ENCODE results near the gene KCNC3.

KCNC3 gene

GRCh38 chr19:50329146-50329925 lies at the start of gene KCNC3:
Gene KCNC3 (minus strand): TSS chr19:50329377. CDS start chr19:50329082, 295 bp downstream.
- no peak for DNase-seq

GRCh38 chr19:50378863-50379236 lies 49.7 kb upstream of the KCNC3 start:
- no peak for DNase-seq

GRCh38 chr19:50378169-50378862 lies 49.1 kb upstream of the KCNC3 start:
- no peak for DNase-seq

- DNase-seq: no peak
These were observed 48.3 kb upstream of the KCNC3 start for GRCh38 chr19:50377517-50377916.

- DNase-seq: no peak
These were observed 47.9 kb upstream of the KCNC3 start for GRCh38 chr19:50377051-50377461.

GRCh38 chr19:50376166-50377050 lies 47.2 kb upstream of the KCNC3 start, which contains the start of gene NR1H2:
Gene NR1H2 (plus strand): TSS chr19:50376457. CDS start chr19:50377606, 1,149 bp downstream.
- DNase-seq: peak; percentile 90 to 93

- DNase-seq: peak; percentile 1 to 36
These were observed 42.8 kb upstream of the KCNC3 start for GRCh38 chr19:50371914-50372475.

GRCh38 chr19:50368649-50369570 lies 39.7 kb upstream of the KCNC3 start:
- DNase-seq: peak; percentile 80 to 90

GRCh38 chr19:50365434-50366306 lies 36.5 kb upstream of the KCNC3 start, which contains the start of gene NAPSA:
Gene NAPSA (minus strand): TSS chr19:50365639. CDS start chr19:50365621, 18 bp downstream.
- no peak for DNase-seq

- DNase-seq: no peak
These were observed 33.7 kb upstream of the KCNC3 start for GRCh38 chr19:50362656-50363424.

GRCh38 chr19:50362030-50362412 lies 32.8 kb upstream of the KCNC3 start:
- DNase-seq: no peak

- DNase-seq: no peak
These were observed 32.3 kb upstream of the KCNC3 start for GRCh38 chr19:50361290-50362029.

GRCh38 chr19:50359328-50359818 lies 30.2 kb upstream of the KCNC3 start:
- DNase-seq: no peak

GRCh38 chr19:50358483-50359327 lies 29.5 kb upstream of the KCNC3 start:
- no peak for DNase-seq

GRCh38 chr19:50357178-50358100 lies 28.3 kb upstream of the KCNC3 start:
- peak; percentile 12 to 21 for DNase-seq

GRCh38 chr19:50356691-50357177 lies 27.6 kb upstream of the KCNC3 start:
- no peak for DNase-seq

All from AML-193 (cell line).